ENCODE results near the gene GPR161.
A peak's percentile ranks its signal among the peaks of the same experiment; 100 is the strongest.

Gene GPR161

DNA sequence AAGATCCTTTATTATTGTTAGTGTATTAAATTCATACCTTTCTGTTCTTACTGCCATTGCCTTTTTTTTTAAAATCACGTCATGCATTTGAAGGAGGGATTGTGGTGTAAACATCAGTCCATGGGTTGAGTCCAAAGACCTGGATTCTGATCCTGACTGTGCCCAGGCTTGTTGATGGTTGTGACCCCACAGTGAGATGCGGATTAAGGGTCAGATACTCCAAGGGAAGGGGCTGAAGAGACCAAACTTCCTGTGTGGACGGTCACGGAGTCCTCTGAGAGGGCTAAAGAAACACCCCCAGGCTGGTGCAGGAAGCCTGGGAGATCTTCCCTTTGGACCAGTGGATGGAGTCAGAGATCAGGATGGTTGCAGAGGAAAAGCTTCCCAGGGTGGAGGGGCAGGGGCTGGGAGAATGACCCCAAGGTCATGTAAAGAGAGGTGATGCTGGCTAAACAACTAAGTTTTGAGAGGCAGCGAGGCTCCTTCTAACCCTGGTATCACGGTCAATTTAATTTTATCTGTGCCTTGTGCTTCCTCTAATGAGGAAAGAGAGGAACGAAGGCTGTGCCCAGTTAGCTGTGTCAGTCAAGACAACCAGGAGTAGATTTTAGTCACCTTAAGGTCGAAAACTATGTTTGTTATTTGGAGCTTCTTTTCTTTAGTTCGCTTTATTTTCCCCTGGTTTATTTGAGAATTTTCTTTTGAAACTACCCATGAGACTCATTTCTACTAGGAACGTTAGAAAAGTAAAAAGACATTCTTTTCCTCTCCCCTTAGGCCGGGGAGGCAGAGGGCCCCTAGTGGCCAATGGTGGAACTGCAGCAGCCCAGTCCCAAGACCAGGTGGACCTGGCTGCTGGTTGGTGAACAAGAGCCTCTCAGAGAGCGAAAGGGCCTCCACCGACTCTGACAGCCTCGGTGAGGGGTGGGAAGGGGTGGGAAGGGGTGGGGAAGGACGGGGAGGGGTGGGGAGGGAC lies 8.7 kb upstream of the GPR161 start:
- H3K9me3 ChIP-seq (ENCODE audit: low read length): no peaks in the 10 kb centered on the region
- H3F3A ChIP-seq (ENCODE audit: insufficient read depth, low read length): no peaks in the 10 kb centered on the region
- H3K4me3 ChIP-seq (ENCODE audit: low read depth, low read length, poor library complexity, severe bottlenecking): no peak overlapping the region
- no peak overlapping the region for H3K9ac ChIP-seq (ENCODE audit: low read length)
- no peaks in the 10 kb centered on the region for H3K9me2 ChIP-seq (ENCODE audit: low read depth, low read length)
- TF ChIP-seq, protein P1, sequence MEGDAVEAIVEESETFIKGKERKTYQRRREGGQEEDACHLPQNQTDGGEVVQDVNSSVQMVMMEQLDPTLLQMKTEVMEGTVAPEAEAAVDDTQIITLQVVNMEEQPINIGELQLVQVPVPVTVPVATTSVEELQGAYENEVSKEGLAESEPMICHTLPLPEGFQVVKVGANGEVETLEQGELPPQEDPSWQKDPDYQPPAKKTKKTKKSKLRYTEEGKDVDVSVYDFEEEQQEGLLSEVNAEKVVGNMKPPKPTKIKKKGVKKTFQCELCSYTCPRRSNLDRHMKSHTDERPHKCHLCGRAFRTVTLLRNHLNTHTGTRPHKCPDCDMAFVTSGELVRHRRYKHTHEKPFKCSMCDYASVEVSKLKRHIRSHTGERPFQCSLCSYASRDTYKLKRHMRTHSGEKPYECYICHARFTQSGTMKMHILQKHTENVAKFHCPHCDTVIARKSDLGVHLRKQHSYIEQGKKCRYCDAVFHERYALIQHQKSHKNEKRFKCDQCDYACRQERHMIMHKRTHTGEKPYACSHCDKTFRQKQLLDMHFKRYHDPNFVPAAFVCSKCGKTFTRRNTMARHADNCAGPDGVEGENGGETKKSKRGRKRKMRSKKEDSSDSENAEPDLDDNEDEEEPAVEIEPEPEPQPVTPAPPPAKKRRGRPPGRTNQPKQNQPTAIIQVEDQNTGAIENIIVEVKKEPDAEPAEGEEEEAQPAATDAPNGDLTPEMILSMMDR (IDR thresholded peaks at IDR 0.05; ENCODE audit: low read length): peak; percentile 93
- TF ChIP-seq EZH2 (IDR thresholded peaks at IDR 0.05; ENCODE audit: borderline replicate concordance, low read length): no peak
- peak overlapping the region; percentile 46; the same call in 1 of the 2 replicates for H3K4me2 ChIP-seq (ENCODE audit: low read length)
- no peaks in the 10 kb centered on the region; the same call in 1 of the 2 replicates for H3K27me3 ChIP-seq (ENCODE audit: insufficient read depth, low read length)
- peaks cover 3% of the 10 kb centered on the region for H3K4me1 ChIP-seq (ENCODE audit: insufficient read depth, low read length, severe bottlenecking)
- H3K36me3 ChIP-seq (ENCODE audit: insufficient read depth, low read length): no peaks in the 10 kb centered on the region
- no peak overlapping the region for H2AFZ ChIP-seq (ENCODE audit: low read length)
- H3K27ac ChIP-seq (ENCODE audit: low read depth, low read length, poor library complexity, severe bottlenecking): no peak overlapping the region
- no peaks in the 10 kb centered on the region for H3K79me2 ChIP-seq (ENCODE audit: insufficient read depth, low read length)
- no peaks in the 10 kb centered on the region for H4K20me1 ChIP-seq (ENCODE audit: insufficient read depth, low read length)

DNA sequence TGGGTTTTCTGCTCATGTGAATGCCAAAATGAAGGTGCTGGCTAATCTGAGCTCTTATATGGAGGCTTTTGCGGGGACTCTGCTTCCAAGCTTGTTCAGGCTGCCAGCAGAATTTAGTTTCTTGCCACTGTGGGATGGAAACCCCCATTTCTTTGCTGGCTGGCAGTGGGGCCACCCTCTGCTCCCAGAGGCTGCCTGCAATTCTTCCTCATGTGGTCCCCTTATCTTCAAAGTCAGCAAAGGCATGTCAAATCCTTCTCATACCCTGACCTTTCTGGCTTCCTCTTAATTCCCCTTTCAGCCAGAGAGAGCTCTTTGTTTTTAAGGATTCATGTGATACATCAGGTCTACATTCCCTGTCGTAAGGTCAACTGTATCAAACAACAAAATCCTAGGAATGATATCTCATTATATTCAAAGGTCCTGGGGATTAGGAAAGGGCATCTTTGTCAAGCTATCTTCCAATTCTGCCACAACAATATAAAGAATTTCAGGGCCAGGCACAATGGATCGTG lies 5.2 kb upstream of the GPR161 start:
- Histone ChIP-seq H4K20me1 (ENCODE audit: insufficient read depth, low read length) (no peaks in the 10 kb centered on the region), H3K27ac (ENCODE audit: low read depth, low read length, poor library complexity, severe bottlenecking) (no peak overlapping the region), H3K9me3 (ENCODE audit: low read length) (no peaks in the 10 kb centered on the region), H3F3A (ENCODE audit: insufficient read depth, low read length) (no peaks in the 10 kb centered on the region), H3K4me2 (ENCODE audit: low read length) (no peak overlapping the region), H3K9me2 (ENCODE audit: low read depth, low read length) (no peaks in the 10 kb centered on the region), H3K4me3 (ENCODE audit: low read depth, low read length, poor library complexity, severe bottlenecking) (no peak overlapping the region), H3K9ac (ENCODE audit: low read length) (no peak overlapping the region), H3K36me3 (ENCODE audit: insufficient read depth, low read length) (no peaks in the 10 kb centered on the region), H2AFZ (ENCODE audit: low read length) (no peak overlapping the region), H3K27me3 (ENCODE audit: insufficient read depth, low read length) (no peaks in the 10 kb centered on the region; the same call in 1 of the 2 replicates), H3K79me2 (ENCODE audit: insufficient read depth, low read length) (no peaks in the 10 kb centered on the region), H3K4me1 (ENCODE audit: insufficient read depth, low read length, severe bottlenecking) (peaks cover 3% of the 10 kb centered on the region)
- TF ChIP-seq, protein P1 (IDR thresholded peaks at IDR 0.05; ENCODE audit: low read length): no peak
- no peak for TF ChIP-seq EZH2 (IDR thresholded peaks at IDR 0.05; ENCODE audit: borderline replicate concordance, low read length)

DNA sequence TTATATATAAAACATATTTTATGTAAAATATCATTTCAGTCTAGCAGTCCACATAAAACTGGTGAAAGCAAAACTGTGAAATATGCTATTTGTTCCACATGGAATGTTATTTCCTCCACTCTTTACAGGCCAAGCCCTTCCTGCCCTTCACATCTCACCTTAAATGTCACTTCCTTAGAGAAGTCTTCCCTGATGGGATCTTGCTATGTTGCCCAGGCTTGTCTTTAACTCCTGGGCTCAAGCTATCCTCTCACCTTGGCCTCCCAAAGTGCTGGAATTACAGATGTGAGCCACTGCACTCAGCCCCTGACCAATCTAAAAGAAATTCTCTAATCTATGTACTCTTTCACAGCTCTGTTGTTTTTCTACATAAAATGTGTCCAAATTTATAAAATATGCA lies 2.3 kb upstream of the GPR161 start:
- Histone ChIP-seq H3K9ac (ENCODE audit: low read length) (no peak overlapping the region), H3K9me2 (ENCODE audit: low read depth, low read length) (no peaks in the 10 kb centered on the region), H3K9me3 (ENCODE audit: low read length) (no peaks in the 10 kb centered on the region), H4K20me1 (ENCODE audit: insufficient read depth, low read length) (no peaks in the 10 kb centered on the region), H3F3A (ENCODE audit: insufficient read depth, low read length) (no peaks in the 10 kb centered on the region), H2AFZ (ENCODE audit: low read length) (no peak overlapping the region), H3K4me2 (ENCODE audit: low read length) (no peak overlapping the region), H3K4me3 (ENCODE audit: low read depth, low read length, poor library complexity, severe bottlenecking) (no peak overlapping the region), H3K4me1 (ENCODE audit: insufficient read depth, low read length, severe bottlenecking) (peaks cover 21% of the 10 kb centered on the region), H3K36me3 (ENCODE audit: insufficient read depth, low read length) (no peaks in the 10 kb centered on the region), H3K27ac (ENCODE audit: low read depth, low read length, poor library complexity, severe bottlenecking) (no peak overlapping the region), H3K27me3 (ENCODE audit: insufficient read depth, low read length) (no peaks in the 10 kb centered on the region; the same call in 1 of the 2 replicates), H3K79me2 (ENCODE audit: insufficient read depth, low read length) (no peaks in the 10 kb centered on the region)
- TF ChIP-seq EZH2 (IDR thresholded peaks at IDR 0.05; ENCODE audit: borderline replicate concordance, low read length): no peak
- TF ChIP-seq, protein P1 (IDR thresholded peaks at IDR 0.05; ENCODE audit: low read length): no peak
